ENCODE measurements around the gene PDHA1.

DNA sequence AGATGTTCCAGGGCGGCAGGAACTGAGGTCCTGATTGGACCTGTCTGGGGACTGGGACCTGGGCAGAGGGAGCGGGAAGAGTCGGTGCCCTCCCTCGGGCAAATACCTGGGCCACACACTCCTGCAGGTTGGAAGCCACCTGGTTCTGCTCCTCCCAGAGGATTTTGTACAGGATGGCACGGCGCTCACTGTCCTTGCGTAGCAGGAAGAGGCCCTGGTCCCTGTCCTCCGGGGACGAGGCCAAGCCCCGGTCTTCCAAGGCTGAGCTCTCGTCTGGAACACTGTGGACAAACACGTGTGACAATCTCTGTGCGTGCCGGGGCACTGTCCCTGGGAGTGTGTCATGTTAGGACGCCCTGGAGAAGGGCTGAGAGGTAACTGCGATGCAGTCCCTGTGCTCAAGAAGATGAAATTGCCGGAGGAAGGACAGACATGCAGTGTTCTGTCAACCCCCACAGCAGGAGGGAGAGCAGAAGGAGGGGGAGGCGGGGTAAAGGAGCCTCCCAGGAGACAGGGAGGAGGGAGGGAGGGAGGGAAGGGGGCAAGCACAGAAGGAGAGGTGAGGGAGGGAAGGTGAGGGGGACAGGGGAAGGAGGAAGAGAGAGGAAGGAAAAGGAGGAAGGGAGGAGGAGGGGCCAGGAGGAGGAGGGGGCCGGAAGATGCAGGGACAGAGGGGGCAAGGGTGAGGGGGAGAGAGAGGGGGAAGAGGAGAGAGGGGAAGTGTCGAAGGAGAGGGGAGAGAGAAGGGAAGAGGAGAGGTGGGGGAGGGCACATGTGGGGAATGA, 29.0 kb downstream of the PDHA1 start:
- TF ChIP-seq, protein P1, sequence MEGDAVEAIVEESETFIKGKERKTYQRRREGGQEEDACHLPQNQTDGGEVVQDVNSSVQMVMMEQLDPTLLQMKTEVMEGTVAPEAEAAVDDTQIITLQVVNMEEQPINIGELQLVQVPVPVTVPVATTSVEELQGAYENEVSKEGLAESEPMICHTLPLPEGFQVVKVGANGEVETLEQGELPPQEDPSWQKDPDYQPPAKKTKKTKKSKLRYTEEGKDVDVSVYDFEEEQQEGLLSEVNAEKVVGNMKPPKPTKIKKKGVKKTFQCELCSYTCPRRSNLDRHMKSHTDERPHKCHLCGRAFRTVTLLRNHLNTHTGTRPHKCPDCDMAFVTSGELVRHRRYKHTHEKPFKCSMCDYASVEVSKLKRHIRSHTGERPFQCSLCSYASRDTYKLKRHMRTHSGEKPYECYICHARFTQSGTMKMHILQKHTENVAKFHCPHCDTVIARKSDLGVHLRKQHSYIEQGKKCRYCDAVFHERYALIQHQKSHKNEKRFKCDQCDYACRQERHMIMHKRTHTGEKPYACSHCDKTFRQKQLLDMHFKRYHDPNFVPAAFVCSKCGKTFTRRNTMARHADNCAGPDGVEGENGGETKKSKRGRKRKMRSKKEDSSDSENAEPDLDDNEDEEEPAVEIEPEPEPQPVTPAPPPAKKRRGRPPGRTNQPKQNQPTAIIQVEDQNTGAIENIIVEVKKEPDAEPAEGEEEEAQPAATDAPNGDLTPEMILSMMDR (IDR thresholded peaks at IDR 0.05 in 8 of 11, conservative IDR thresholded peaks at IDR 0.05 in 3 of 11), result no peak
- TF ChIP-seq POLR2A (IDR thresholded peaks at IDR 0.05), result no peak
- peak; percentile 33 to 65 (median 41) for TF ChIP-seq POLR2AphosphoS5 (IDR thresholded peaks at IDR 0.05)
